A549 (cell line): ENCODE data around the gene ART1. TPM values are rescaled to one million over a fixed set of nuclear protein-coding genes. Genes with fewer than 3 reads are reported as not detected.
A peak's percentile ranks its signal among the peaks of the same experiment; 100 is the strongest.

Experiments
- ATAC-seq, 2 experiments: fragments of 200-7000 bp in 1 of 2; fragments of >200 bp in 1 of 2; cut with Nextera tagmentation in 1 of 2; cut with Tn5 transposase in 1 of 2; 3 replicates each; pipeline versions ENCODE4 v1.8.0 to v1.9.1; 2018 to 2020; ENCODE audit warnings: mild to moderate bottlenecking in 1 of 2, moderate library complexity in 1 of 2
- CTCF ChIA-PET: fragments of 300-600 bp; sonication (Branson Sonifier 250); formaldehyde crosslinking; extraction: SDS; loops from one replicate; lab custom pipeline; 2021; ENCODE audit warnings: antibody characterized with exemption, inconsistent platforms; lab: Yijun Ruan, JAX
- POLR2A ChIA-PET: fragments of 350-600 bp; formaldehyde crosslinking; extraction: SDS; loops from one replicate; lab custom pipeline; 2021; ENCODE audit warnings: antibody characterized with exemption, inconsistent platforms; lab: Yijun Ruan, JAX
- DNase-seq, 2 experiments: peaks; one replicate each; pipeline versions ENCODE4 v3.0.0 to v3.0.0-alpha.2; 2011 to 2016; ENCODE audit warnings: low read depth in 1 of 2, low spot score in 1 of 2
- FAIRE-seq: peaks from 2 replicates; lab custom pipeline; 2011; peaks lifted over from hg19 to GRCh38; lab: Jason Lieb, UNC
- H3K27ac ChIP-seq, 2 experiments: fragments of >200 bp; sonication (Bioruptor Twin); formaldehyde crosslinking; 3 replicates each; pipeline ENCODE4 v1.5.1; 2016 to 2017
- H3K4me1 ChIP-seq: fragments of >200 bp; sonication (Bioruptor Twin); formaldehyde crosslinking; 3 replicates; pipeline ENCODE4 v1.6.1; 2016
- H3K4me2 ChIP-seq: fragments of >200 bp; sonication (Bioruptor Twin); formaldehyde crosslinking; 3 replicates; pipeline ENCODE4 v1.6.1; 2016
- H3K4me3 ChIP-seq: fragments of >200 bp; sonication (Bioruptor Twin); formaldehyde crosslinking; 3 replicates; pipeline ENCODE4 v1.5.1; 2016
- H3K9me3 ChIP-seq: fragments of >200 bp; sonication (Bioruptor Twin); formaldehyde crosslinking; 3 replicates; pipeline ENCODE4 v1.6.1; 2016
- CHD4 ChIP-seq: fragments of 200-600 bp; sonication (generic); IDR thresholded peaks from 2 replicates; pipeline ENCODE4 v1.6.1; 2016; ENCODE audit warnings: antibody characterized with exemption, mild to moderate bottlenecking, borderline replicate concordance
- FOSB ChIP-seq: fragments of 250-450 bp; sonication (Bioruptor Pico); IDR thresholded peaks from 2 replicates; pipeline ENCODE4 v1.5.0; 2020; ENCODE audit warnings: mild to moderate bottlenecking, moderate library complexity
- FOSL2 ChIP-seq, 2 experiments: fragments of 450-650 bp in 1 of 2; fragments of >200 bp in 1 of 2; sonication (Bioruptor Twin) in 1 of 2; formaldehyde crosslinking; IDR thresholded peaks; 2 replicates each; pipeline versions ENCODE4 v1.5.0 to v1.6.1; 2016 to 2020; ENCODE audit warnings: mild to moderate bottlenecking in 1 of 2, moderate library complexity in 1 of 2
- GATA3 ChIP-seq: IDR thresholded peaks from 2 replicates; pipeline ENCODE4 v1.6.1; 2012; ENCODE audit warnings: borderline replicate concordance
- HDAC2 ChIP-seq: fragments of 200-600 bp; sonication (generic); IDR thresholded peaks from 2 replicates; pipeline ENCODE4 v1.6.1; 2016
- HOXB13 ChIP-seq: fragments of 250-450 bp; sonication (Bioruptor Pico); IDR thresholded peaks from 2 replicates; pipeline ENCODE4 v1.5.0; 2020; ENCODE audit warnings: low read depth, mild to moderate bottlenecking, moderate library complexity
- JUN ChIP-seq, 2 experiments: fragments of >200 bp; sonication (Bioruptor Twin); formaldehyde crosslinking; IDR thresholded peaks; 2 replicates in 1 of 2; 3 replicates in 1 of 2; pipeline ENCODE4 v1.6.1; 2016 to 2017
- KDM5A ChIP-seq: fragments of 200-600 bp; sonication (generic); IDR thresholded peaks from 2 replicates; pipeline ENCODE4 v1.6.1; 2016; ENCODE audit warnings: antibody characterized with exemption, mild to moderate bottlenecking
- NR3C1 ChIP-seq: fragments of >200 bp; sonication (Bioruptor Twin); formaldehyde crosslinking; IDR thresholded peaks from 3 replicates; pipeline ENCODE4 v1.6.1; 2017
- RCOR1 ChIP-seq: fragments of 150-350 bp; IDR thresholded peaks from 2 replicates; pipeline ENCODE4 v1.6.1; 2014; ENCODE audit warnings: antibody characterized with exemption, low read length, low read depth
- SREBF2 ChIP-seq: fragments of 450-650 bp; IDR thresholded peaks from 2 replicates; pipeline ENCODE4 v1.6.1; 2014; ENCODE audit warnings: mild to moderate bottlenecking, moderate library complexity
- ZC3H11A ChIP-seq: fragments of 450-650 bp; IDR thresholded peaks from 2 replicates; pipeline ENCODE4 v1.6.1; 2014; ENCODE audit warnings: antibody characterized with exemption, mild to moderate bottlenecking
- WGBS: methylation state at CpG from one replicate; pipeline ENCODE4 v1.1.6; 2017; ENCODE audit errors: missing lambda C conversion rate; 5-methylcytosine and 5-hydroxymethylcytosine counted together
- polyA plus RNA-seq, 4 experiments: library from polyadenylated mRNA; depleted of rRNA in 3 of 4; stranded (reverse); fragments of >200 nt; fragmentation: RNase III in 1 of 4; extraction: RNeasy Plus Mini Kit Qiagen cat#74134 plus additional on column Dnase treatment in 1 of 4; gene quantifications; 2 replicates in 3 of 4; 3 replicates in 1 of 4; pipeline ENCODE4 v1.2.3, GENCODE V29; 2011 to 2017
- TF ChIP-seq, protein P1 (sequence below): fragments of >200 bp; sonication (Bioruptor Twin); formaldehyde crosslinking; IDR thresholded peaks from 3 replicates; pipeline ENCODE4 v1.5.1; 2016
- TF ChIP-seq, protein P2 (sequence below): IDR thresholded peaks from 2 replicates; pipeline ENCODE4 v1.6.1; 2012; ENCODE audit warnings: low read depth, borderline replicate concordance
- TF ChIP-seq, protein P3 (sequence below): fragments of 450-650 bp; IDR thresholded peaks from 2 replicates; pipeline ENCODE4 v1.6.1; 2014; ENCODE audit warnings: antibody characterized with exemption
- TF ChIP-seq, protein P4 (sequence below): IDR thresholded peaks from 2 replicates; pipeline ENCODE4 v1.6.1; 2012
- TF ChIP-seq, protein P5 (sequence below): fragments of 250-450 bp; sonication (Bioruptor Pico); IDR thresholded peaks from 2 replicates; pipeline ENCODE4 v1.5.0; 2020; ENCODE audit warnings: low read depth, mild to moderate bottlenecking, moderate library complexity

ART1 gene
- polyA plus RNA-seq, 2 of the 4 experiments (the other 2 are of a cell fraction), result not detected

DNA sequence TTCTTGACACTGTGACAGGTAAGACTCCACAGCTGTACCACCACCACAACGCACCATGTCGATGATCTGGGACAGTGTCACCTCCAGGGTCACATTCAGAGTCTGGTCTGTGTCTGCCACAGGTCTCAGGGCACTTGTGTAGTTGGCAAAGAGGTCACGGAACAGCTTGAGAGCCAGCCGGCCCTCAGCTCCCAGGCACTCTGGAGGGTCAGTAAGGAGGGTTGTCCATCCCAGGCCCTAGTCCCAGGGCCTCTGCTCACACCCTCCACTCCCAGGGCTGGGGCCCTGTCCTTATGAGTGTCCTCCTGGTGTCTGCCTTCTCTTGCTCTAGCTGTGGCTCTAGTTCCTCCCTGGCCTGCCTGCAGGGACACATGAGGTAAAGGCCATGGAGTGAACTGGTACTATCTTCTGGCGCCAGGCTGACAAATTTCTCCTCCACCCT lies 24.8 kb downstream of the ART1 start:
- 93% methylated on average over 5 of the region's 5 CpGs for WGBS
- Histone ChIP-seq H3K27ac (no peak overlapping the region), H3K4me2 (no peak overlapping the region), H3K4me1 (no peaks in the 10 kb centered on the region), H3K9me3 (no peaks in the 10 kb centered on the region), H3K4me3 (no peak overlapping the region)
- CTCF ChIA-PET, result interaction anchor here (1.0 kb wide), 1 partner anchor 9 kb away, joined by 4 read pairs; no protein-coding TSS in a partner anchor
- FAIRE-seq (no peak), ATAC-seq (peak in 1 of 2 experiments; percentile 27; a peak in 3 of 6 replicates), DNase-seq (no peak)
- no peak for TF ChIP-seq NR3C1
- TF ChIP-seq FOSB (CRISPR knock-in tag), result no peak
- no peak for TF ChIP-seq CHD4
- TF ChIP-seq, protein P1, sequence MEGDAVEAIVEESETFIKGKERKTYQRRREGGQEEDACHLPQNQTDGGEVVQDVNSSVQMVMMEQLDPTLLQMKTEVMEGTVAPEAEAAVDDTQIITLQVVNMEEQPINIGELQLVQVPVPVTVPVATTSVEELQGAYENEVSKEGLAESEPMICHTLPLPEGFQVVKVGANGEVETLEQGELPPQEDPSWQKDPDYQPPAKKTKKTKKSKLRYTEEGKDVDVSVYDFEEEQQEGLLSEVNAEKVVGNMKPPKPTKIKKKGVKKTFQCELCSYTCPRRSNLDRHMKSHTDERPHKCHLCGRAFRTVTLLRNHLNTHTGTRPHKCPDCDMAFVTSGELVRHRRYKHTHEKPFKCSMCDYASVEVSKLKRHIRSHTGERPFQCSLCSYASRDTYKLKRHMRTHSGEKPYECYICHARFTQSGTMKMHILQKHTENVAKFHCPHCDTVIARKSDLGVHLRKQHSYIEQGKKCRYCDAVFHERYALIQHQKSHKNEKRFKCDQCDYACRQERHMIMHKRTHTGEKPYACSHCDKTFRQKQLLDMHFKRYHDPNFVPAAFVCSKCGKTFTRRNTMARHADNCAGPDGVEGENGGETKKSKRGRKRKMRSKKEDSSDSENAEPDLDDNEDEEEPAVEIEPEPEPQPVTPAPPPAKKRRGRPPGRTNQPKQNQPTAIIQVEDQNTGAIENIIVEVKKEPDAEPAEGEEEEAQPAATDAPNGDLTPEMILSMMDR, result no peak
- TF ChIP-seq KDM5A, result no peak
- TF ChIP-seq RCOR1, result no peak
- TF ChIP-seq, protein P2, sequence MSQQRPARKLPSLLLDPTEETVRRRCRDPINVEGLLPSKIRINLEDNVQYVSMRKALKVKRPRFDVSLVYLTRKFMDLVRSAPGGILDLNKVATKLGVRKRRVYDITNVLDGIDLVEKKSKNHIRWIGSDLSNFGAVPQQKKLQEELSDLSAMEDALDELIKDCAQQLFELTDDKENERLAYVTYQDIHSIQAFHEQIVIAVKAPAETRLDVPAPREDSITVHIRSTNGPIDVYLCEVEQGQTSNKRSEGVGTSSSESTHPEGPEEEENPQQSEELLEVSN, result no peak
- no peak for TF ChIP-seq GATA3
- no peak for TF ChIP-seq HOXB13
- TF ChIP-seq HDAC2, result no peak
- TF ChIP-seq, protein P3, sequence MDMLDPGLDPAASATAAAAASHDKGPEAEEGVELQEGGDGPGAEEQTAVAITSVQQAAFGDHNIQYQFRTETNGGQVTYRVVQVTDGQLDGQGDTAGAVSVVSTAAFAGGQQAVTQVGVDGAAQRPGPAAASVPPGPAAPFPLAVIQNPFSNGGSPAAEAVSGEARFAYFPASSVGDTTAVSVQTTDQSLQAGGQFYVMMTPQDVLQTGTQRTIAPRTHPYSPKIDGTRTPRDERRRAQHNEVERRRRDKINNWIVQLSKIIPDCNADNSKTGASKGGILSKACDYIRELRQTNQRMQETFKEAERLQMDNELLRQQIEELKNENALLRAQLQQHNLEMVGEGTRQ, result no peak
- POLR2A ChIA-PET, result no interaction called here

DNA sequence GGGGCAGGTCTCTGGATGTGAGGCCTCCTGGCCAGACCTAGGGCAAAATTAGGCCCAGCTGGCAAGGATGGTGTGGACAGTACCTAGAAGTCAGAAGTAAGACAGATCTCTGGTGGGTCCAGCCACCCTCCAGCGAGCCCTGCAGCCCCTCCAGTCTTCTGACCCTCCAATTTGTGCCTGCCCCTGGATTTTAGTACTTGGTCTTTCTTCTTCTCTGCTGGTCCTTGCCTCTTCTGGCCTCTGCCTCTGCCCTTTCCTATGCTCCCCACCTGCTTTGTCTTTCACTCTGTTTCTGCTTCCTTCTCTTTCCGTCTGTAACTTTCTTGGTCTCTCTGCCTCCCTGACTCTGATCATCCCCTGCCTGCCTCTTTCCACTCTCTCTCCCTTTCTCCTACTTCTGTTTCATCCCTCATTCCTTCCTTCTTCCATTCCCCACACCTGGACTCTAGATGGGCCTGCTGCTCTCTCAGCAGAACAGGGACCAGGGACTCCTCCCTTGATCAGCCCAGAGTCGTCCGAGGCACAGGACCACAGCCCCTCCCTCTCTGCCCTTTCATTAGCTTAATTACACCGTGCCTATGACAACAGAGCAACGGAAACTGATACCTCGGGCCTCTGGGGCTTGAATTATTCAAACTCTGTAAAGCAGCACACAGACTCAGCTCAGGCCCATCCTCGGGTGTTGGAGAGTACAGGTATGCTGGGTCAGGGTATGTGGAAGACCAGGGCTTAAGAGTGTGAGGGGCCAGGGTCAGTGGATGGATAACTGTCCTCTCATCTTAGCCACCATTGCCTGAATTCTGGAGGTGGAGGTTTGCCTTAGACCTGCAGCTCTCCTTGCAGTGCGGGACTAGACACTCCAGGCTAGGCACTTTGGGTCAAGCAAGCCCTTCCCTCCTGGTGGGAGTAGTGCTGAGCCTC lies 26.7 kb downstream of the ART1 start, which contains the start of gene CHRNA10:
TSS of gene CHRNA10 (minus strand) at position 51 of the 921 bp plus-strand sequence. CDS start 72 bp downstream, outside the sequence.
- H3K4me3 ChIP-seq, result no peak within 1 kb of the TSS
- no peak within 1 kb of the TSS for H3K4me2 ChIP-seq
- ATAC-seq, result peak in 1 of 2 experiments; percentile 13; a peak in 2 of 6 replicates
- TF ChIP-seq JUN (IDR thresholded peaks at IDR 0.05), result no peak
- TF ChIP-seq, protein P4, sequence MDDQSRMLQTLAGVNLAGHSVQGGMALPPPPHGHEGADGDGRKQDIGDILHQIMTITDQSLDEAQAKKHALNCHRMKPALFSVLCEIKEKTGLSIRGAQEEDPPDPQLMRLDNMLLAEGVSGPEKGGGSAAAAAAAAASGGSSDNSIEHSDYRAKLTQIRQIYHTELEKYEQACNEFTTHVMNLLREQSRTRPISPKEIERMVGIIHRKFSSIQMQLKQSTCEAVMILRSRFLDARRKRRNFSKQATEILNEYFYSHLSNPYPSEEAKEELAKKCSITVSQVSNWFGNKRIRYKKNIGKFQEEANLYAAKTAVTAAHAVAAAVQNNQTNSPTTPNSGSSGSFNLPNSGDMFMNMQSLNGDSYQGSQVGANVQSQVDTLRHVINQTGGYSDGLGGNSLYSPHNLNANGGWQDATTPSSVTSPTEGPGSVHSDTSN, result no peak
- TF ChIP-seq, protein P5, sequence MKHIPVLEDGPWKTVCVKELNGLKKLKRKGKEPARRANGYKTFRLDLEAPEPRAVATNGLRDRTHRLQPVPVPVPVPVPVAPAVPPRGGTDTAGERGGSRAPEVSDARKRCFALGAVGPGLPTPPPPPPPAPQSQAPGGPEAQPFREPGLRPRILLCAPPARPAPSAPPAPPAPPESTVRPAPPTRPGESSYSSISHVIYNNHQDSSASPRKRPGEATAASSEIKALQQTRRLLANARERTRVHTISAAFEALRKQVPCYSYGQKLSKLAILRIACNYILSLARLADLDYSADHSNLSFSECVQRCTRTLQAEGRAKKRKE, result no peak
- no peaks in the 10 kb centered on the region for H3K9me3 ChIP-seq
- 92% methylated on average over 9 of the region's 9 CpGs for WGBS
- no peak for DNase-seq
- ChIA-PET CTCF (interaction anchor here (1.1 kb wide), 1 partner anchor 141 kb away, joined by 3 read pairs; no protein-coding TSS in a partner anchor), POLR2A (no interaction called here)
- no peak for FAIRE-seq
- no peak within 1 kb of the TSS for H3K27ac ChIP-seq
- no peaks in the 10 kb centered on the region for H3K4me1 ChIP-seq

DNA sequence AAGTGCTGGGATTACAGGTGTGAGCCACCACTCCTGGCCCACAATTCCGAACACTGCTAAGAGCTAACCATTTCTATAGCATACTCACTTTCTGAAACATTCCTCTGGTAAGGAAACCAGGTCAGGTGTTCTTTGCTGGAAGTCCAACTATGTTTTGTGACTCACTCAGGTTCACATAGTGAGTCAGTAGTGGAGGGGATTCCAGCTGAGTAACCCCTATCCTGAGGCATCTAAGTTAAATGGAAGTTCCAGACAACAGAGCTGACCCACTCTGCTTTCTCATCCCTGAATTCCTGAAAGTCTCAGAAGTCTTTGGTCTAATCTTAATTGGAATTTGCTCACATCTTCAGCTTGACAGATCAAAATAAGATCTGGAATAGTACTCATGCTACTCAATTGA lies 29.3 kb downstream of the ART1 start:
- ChIA-PET POLR2A (interaction anchor here (0.7 kb wide), 1 partner anchor 124 kb away, joined by 3 read pairs; the partner anchor contains the start of gene NUP98), CTCF (interaction anchor here (0.7 to 0.9 kb wide), 2 partner anchors 64 to 70 kb away, joined by 3 read pairs; no protein-coding TSS in a partner anchor)
- no peak overlapping the region for H3K27ac ChIP-seq
- ATAC-seq (peak; percentile 14 to 27; a peak in 2 of 6 replicates), FAIRE-seq (no peak), DNase-seq (peak in 1 of 2 experiments; percentile 21)
- H3K4me3 ChIP-seq, result no peak overlapping the region
- H3K9me3 ChIP-seq, result no peaks in the 10 kb centered on the region
- H3K4me1 ChIP-seq, result no peaks in the 10 kb centered on the region
- no peak for TF ChIP-seq SREBF2
- TF ChIP-seq FOSL2 (IDR thresholded peaks at IDR 0.05), result no peak
- peak; percentile 50 for TF ChIP-seq FOSL2 (CRISPR knock-in tag; IDR thresholded peaks at IDR 0.05)
- TF ChIP-seq ZC3H11A, result no peak
- WGBS, result 85% methylated on average over 1 of the region's 1 CpG
- no peak overlapping the region for H3K4me2 ChIP-seq
